A673 (cell line): Measurements from ENCODE around the gene SYTL3. TPM values are rescaled to one million over a fixed set of nuclear protein-coding genes. Genes with fewer than 3 reads are reported as not detected.

ENCODE experiments used
- BruUV-seq: library from RNA; stranded (reverse); fragments of 400-500 nt; replicated peaks from 2 replicates; lab custom pipeline; 2021; lab: Mats Ljungman, UMichigan
- CTCF ChIA-PET: fragments of 300-600 bp; sonication (Branson Sonifier 250); formaldehyde crosslinking; loops from one replicate; lab custom pipeline; 2022; ENCODE audit warnings: antibody characterized with exemption; lab: Charles Lee
- POLR2A ChIA-PET: fragments of 300-600 bp; sonication (Branson Sonifier 250); formaldehyde crosslinking; loops from one replicate; lab custom pipeline; 2022; ENCODE audit warnings: antibody characterized with exemption; ENCODE audit not compliant: low non-redundant PET; lab: Charles Lee
- DNase-seq: peaks from one replicate; pipeline ENCODE4 v3.0.0-alpha.2; 2015; ENCODE audit warnings: low spot score
- H3K27ac ChIP-seq: fragments of 200-600 bp; sonication (generic); 2 replicates; pipeline ENCODE4 v1.5.1; 2016; ENCODE audit warnings: mixed run types, low read depth, mild to moderate bottlenecking, mixed read lengths, antibody characterized with exemption, low read length; ENCODE audit not compliant: poor library complexity, severe bottlenecking
- H3K27me3 ChIP-seq: fragments of 200-600 bp; sonication (generic); replicated peaks from 2 replicates; pipeline ENCODE4 v1.6.1; 2017; ENCODE audit warnings: mixed run types, low read depth, mild to moderate bottlenecking, mixed read lengths, antibody characterized with exemption, low read length; ENCODE audit not compliant: insufficient read depth, poor library complexity
- H3K36me3 ChIP-seq: fragments of 200-600 bp; sonication (generic); 2 replicates; pipeline ENCODE4 v1.6.1; 2016; ENCODE audit warnings: mixed run types, mild to moderate bottlenecking, mixed read lengths, antibody characterized with exemption, low read length; ENCODE audit not compliant: insufficient read depth, poor library complexity, severe bottlenecking
- H3K4me1 ChIP-seq: fragments of 200-600 bp; sonication (generic); 2 replicates; pipeline ENCODE4 v1.6.1; 2017; ENCODE audit warnings: mixed run types, mild to moderate bottlenecking, mixed read lengths, antibody characterized with exemption, low read length; ENCODE audit not compliant: insufficient read depth, poor library complexity, severe bottlenecking
- H3K4me3 ChIP-seq: fragments of 200-600 bp; sonication (generic); 2 replicates; pipeline ENCODE4 v1.5.1; 2016; ENCODE audit warnings: low read depth, mixed run types, mild to moderate bottlenecking, mixed read lengths, low read length; ENCODE audit not compliant: poor library complexity, severe bottlenecking
- H3K9me3 ChIP-seq: fragments of 200-600 bp; sonication (generic); 2 replicates; pipeline ENCODE4 v1.6.1; 2016; ENCODE audit warnings: mixed run types, low read depth, mild to moderate bottlenecking, mixed read lengths, antibody characterized with exemption, low read length; ENCODE audit not compliant: poor library complexity, severe bottlenecking
- CTCF ChIP-seq: fragments of 300-800, 200-600 bp; sonication (generic); conservative IDR thresholded peaks from 2 replicates; pipeline ENCODE4 v1.5.1; 2017; ENCODE audit warnings: low read depth, mild to moderate bottlenecking, antibody characterized with exemption, low read length, moderate library complexity, mixed read lengths
- EZH2 ChIP-seq: fragments of 200-600 bp; sonication (generic); IDR thresholded peaks from 2 replicates; pipeline ENCODE4 v1.6.1; 2017; ENCODE audit warnings: borderline replicate concordance, low read depth, mild to moderate bottlenecking, mixed read lengths, antibody characterized with exemption, low read length; ENCODE audit not compliant: poor library complexity, severe bottlenecking
- intact Hi-C: fragments of 100-400 bp; cut with micrococcal nuclease; formaldehyde crosslinking; loops from one replicate; pipeline ENCODE4 v1.10.0; 2022; ENCODE audit not compliant: unreplicated experiment
- total RNA-seq: library from RNA; stranded (reverse); gene quantifications from 2 replicates; pipeline ENCODE4 v1.2.3, GENCODE V29; 2021

SYTL3 gene
- total RNA-seq, 1 experiment from 2014 or later, result 0.82 TPM

DNA sequence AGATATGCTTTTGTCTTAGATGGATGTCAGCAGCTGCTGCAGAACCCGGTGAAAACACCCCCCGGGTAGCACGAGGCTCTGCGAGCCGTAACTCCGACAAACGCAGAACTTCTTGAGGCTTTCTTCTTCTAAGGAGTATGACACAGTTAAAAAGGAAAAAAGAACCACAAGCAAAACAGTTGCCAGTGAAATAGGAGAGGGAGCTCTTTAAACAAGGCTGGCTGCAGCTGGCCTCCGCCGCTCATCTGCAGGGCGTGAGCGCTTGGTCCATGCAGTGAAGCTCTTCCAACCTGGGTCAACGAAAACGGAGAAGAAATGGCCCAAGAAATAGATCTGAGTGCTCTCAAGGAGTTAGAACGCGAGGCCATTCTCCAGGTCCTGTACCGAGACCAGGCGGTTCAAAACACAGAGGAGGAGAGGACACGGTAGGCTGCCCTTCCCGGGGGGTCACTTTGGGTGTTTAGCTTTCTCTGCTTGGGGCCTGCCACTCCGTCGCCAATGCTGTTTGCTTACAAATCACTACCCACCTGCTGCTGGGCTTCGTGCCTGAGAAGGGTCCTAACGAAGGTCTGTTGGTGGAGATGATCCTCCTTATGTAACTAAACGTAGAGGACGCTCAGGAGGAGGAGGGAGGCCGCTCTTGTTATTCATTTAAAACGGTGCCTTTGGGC is 13.2 kb downstream of the SYTL3 start:
- H3K27ac ChIP-seq, result no peak overlapping the region
- no peak overlapping the region for H3K4me3 ChIP-seq
- ChIA-PET CTCF (interaction anchor here (0.6 kb wide), 1 partner anchor 28 kb away, joined by 3 read pairs; no protein-coding TSS in a partner anchor), POLR2A (interaction anchor here (0.6 kb wide), 1 partner anchor 73 kb away, joined by 7 read pairs; no protein-coding TSS in a partner anchor)
- TF ChIP-seq CTCF, result no peak
- no peak for TF ChIP-seq EZH2
- H3K27me3 ChIP-seq, result no peaks in the 10 kb centered on the region
- H3K9me3 ChIP-seq, result no peaks in the 10 kb centered on the region
- intact Hi-C loops, result no loop called here
- peaks cover 16% of the 10 kb centered on the region for H3K4me1 ChIP-seq
- DNase-seq, result no peak
- H3K36me3 ChIP-seq, result no peaks in the 10 kb centered on the region
- BruUV-seq, result no TSS peak

GRCh38 chr6:158663625-158664165 is 13.8 kb downstream of the SYTL3 start:
- intact Hi-C loops, result no loop called here
- ChIA-PET CTCF (interaction anchor here (0.6 kb wide), 1 partner anchor 28 kb away, joined by 3 read pairs; no protein-coding TSS in a partner anchor), POLR2A (interaction anchor here (0.6 kb wide), 1 partner anchor 73 kb away, joined by 7 read pairs; no protein-coding TSS in a partner anchor)
- DNase-seq, result no peak
- no peak for TF ChIP-seq EZH2
- TF ChIP-seq CTCF, result no peak
- peaks cover 16% of the 10 kb centered on the region for H3K4me1 ChIP-seq
- H3K9me3 ChIP-seq, result no peaks in the 10 kb centered on the region
- H3K36me3 ChIP-seq, result no peaks in the 10 kb centered on the region
- no peak overlapping the region for H3K4me3 ChIP-seq
- no peak overlapping the region for H3K27ac ChIP-seq
- H3K27me3 ChIP-seq, result no peaks in the 10 kb centered on the region
- no TSS peak for BruUV-seq

DNA sequence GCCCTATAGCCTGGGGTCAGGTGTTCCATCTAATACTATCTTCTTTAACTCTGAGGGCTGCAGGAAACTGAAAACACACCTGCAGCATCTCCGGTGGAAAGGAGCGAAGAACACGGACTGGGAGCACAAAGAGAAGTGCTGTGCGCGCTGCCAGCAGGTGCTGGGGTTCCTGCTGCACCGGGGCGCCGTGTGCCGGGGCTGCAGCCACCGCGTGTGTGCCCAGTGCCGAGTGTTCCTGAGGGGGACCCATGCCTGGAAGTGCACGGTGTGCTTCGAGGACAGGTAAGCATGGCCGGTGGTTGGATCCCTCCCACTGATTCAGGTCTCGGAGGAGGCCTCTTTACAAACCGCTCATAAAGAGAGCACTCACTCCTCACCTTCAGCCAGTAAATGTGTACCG is 15.5 kb downstream of the SYTL3 start:
- POLR2A ChIA-PET, result no interaction called here
- TF ChIP-seq EZH2 (no peak), CTCF (no peak)
- Histone ChIP-seq H3K4me3 (no peak overlapping the region), H3K9me3 (no peaks in the 10 kb centered on the region), H3K27ac (no peak overlapping the region), H3K27me3 (no peaks in the 10 kb centered on the region), H3K4me1 (peaks cover 16% of the 10 kb centered on the region), H3K36me3 (no peaks in the 10 kb centered on the region)
- no TSS peak for BruUV-seq
- CTCF ChIA-PET, result no interaction called here
- intact Hi-C loops, result no loop called here
- no peak for DNase-seq
